ENCODE results near the gene KIAA1217.

Gene KIAA1217

DNA sequence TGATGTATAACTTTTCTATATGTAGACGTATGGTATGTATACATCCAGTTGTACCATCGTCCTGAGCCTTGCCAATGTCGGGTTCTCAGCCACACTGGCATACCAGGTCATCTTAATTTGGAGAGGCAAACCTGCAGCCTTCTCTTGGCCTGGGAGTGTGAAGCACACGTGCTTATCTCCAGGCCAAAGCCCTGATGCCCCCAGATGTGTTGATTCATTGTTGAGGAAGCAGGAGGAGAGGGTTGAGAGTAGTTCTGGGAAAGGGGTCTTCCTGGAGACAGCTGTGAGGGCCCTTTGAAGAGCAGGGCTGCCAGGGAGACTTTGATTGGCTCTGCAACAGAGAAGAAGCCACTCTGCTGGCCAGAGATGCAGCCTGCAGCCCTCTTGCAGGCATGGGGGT is 359.1 kb downstream of the KIAA1217 start:
- DNase-seq (ENCODE audit: insufficient read length, low spot score) (no peak), FAIRE-seq (no peak)
- TF ChIP-seq TAF1 (IDR thresholded peaks at IDR 0.05; ENCODE audit: low read depth, low read length) (no peak), POU2F2 (IDR thresholded peaks at IDR 0.05; ENCODE audit: low read depth, low read length) (no peak), POLR2AphosphoS5 (IDR thresholded peaks at IDR 0.05; ENCODE audit: low read depth, low read length) (no peak), PAX5 (IDR thresholded peaks at IDR 0.05; ENCODE audit: insufficient read depth, low read length, severe bottlenecking) (no peak), POLR2A (IDR thresholded peaks at IDR 0.05; ENCODE audit: low read depth, low read length) (no peak)

DNA sequence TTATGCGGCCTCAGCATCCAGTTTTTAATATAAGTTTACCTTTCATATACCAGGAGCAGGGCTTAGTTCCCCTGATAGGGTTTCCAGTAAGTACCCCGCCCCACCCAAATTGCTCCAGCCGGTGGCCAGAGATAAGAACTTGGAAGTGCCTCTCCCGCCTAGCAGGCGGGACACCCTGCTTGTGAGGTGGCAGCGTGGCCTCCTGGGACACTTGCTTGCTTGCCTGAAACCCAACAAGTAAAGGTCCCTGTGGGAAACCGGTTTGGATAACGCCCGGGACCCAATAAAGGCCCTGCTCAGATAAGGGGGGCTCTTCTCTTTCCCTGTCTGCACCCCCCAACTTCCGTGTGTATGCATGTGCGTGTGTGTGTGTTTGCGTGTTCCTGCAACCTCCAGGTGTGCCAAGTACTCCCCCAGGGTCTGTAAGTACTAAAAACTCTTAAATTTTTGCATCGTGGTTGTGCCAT is 360.4 kb downstream of the KIAA1217 start:
- TF ChIP-seq POLR2AphosphoS5 (IDR thresholded peaks at IDR 0.05; ENCODE audit: low read depth, low read length) (no peak), PAX5 (IDR thresholded peaks at IDR 0.05; ENCODE audit: insufficient read depth, low read length, severe bottlenecking) (no peak), SPI1 (IDR thresholded peaks at IDR 0.05; ENCODE audit: low read depth, low read length) (no peak), TAF1 (IDR thresholded peaks at IDR 0.05; ENCODE audit: low read depth, low read length) (no peak), POU2F2 (IDR thresholded peaks at IDR 0.05; ENCODE audit: low read depth, low read length) (no peak), POLR2A (IDR thresholded peaks at IDR 0.05; ENCODE audit: low read depth, low read length) (no peak)
- DNase-seq (ENCODE audit: insufficient read length, low spot score) (no peak), FAIRE-seq (no peak)

GRCh38 chr10:24569828-24570657 is 361.1 kb downstream of the KIAA1217 start:
- DNase-seq (ENCODE audit: insufficient read length, low spot score) (no peak), FAIRE-seq (no peak)
- TF ChIP-seq TAF1 (IDR thresholded peaks at IDR 0.05; ENCODE audit: low read depth, low read length) (no peak), POLR2AphosphoS5 (IDR thresholded peaks at IDR 0.05; ENCODE audit: low read depth, low read length) (no peak), POLR2A (IDR thresholded peaks at IDR 0.05; ENCODE audit: low read depth, low read length) (no peak), SPI1 (IDR thresholded peaks at IDR 0.05; ENCODE audit: low read depth, low read length) (no peak), PAX5 (IDR thresholded peaks at IDR 0.05; ENCODE audit: insufficient read depth, low read length, severe bottlenecking) (no peak), POU2F2 (IDR thresholded peaks at IDR 0.05; ENCODE audit: low read depth, low read length) (no peak)

GRCh38 chr10:24570658-24571426 is 361.9 kb downstream of the KIAA1217 start:
- DNase-seq (ENCODE audit: insufficient read length, low spot score): no peak
- FAIRE-seq: no peak
- no peak for TF ChIP-seq POU2F2 (IDR thresholded peaks at IDR 0.05; ENCODE audit: low read depth, low read length)

- FAIRE-seq: no peak
- DNase-seq (ENCODE audit: insufficient read length, low spot score): no peak
- TF ChIP-seq SPI1 (IDR thresholded peaks at IDR 0.05; ENCODE audit: low read depth, low read length): no peak
- TF ChIP-seq PAX5 (IDR thresholded peaks at IDR 0.05; ENCODE audit: insufficient read depth, low read length, severe bottlenecking): no peak
- TF ChIP-seq POU2F2 (IDR thresholded peaks at IDR 0.05; ENCODE audit: low read depth, low read length): no peak
- no peak for TF ChIP-seq POLR2AphosphoS5 (IDR thresholded peaks at IDR 0.05; ENCODE audit: low read depth, low read length)
- no peak for TF ChIP-seq POLR2A (IDR thresholded peaks at IDR 0.05; ENCODE audit: low read depth, low read length)
- TF ChIP-seq TAF1 (IDR thresholded peaks at IDR 0.05; ENCODE audit: low read depth, low read length): no peak
These were observed 363.0 kb downstream of the KIAA1217 start for GRCh38 chr10:24571870-24572450.

DNA sequence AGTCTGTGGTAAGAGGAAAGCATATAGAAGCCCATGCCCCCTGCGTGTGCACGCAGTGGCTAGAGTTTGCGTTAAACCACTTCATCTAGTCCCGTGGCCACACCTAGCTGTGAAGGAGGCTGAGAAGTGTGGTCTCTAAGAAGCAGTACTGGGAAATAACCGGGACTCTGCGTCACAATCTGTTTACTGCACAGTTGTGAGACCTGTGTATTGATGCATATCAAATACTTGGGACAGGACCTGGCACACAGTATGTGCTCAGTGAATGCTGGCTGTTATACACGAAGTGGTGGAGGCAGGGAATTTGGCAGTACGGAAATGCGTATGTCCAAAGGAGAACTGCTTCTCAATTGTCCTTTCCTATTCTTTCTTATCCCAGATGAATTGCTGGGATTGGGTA is 365.2 kb downstream of the KIAA1217 start:
- no peak for TF ChIP-seq POU2F2 (IDR thresholded peaks at IDR 0.05; ENCODE audit: low read depth, low read length)
- TF ChIP-seq SPI1 (IDR thresholded peaks at IDR 0.05; ENCODE audit: low read depth, low read length): no peak
- no peak for TF ChIP-seq POLR2AphosphoS5 (IDR thresholded peaks at IDR 0.05; ENCODE audit: low read depth, low read length)
- no peak for TF ChIP-seq POLR2A (IDR thresholded peaks at IDR 0.05; ENCODE audit: low read depth, low read length)
- TF ChIP-seq TAF1 (IDR thresholded peaks at IDR 0.05; ENCODE audit: low read depth, low read length): no peak
- TF ChIP-seq PAX5 (IDR thresholded peaks at IDR 0.05; ENCODE audit: insufficient read depth, low read length, severe bottlenecking): no peak
- no peak for DNase-seq (ENCODE audit: insufficient read length, low spot score)
- no peak for FAIRE-seq

- TF ChIP-seq PAX5 (IDR thresholded peaks at IDR 0.05; ENCODE audit: insufficient read depth, low read length, severe bottlenecking) (no peak), SPI1 (IDR thresholded peaks at IDR 0.05; ENCODE audit: low read depth, low read length) (no peak), POLR2AphosphoS5 (IDR thresholded peaks at IDR 0.05; ENCODE audit: low read depth, low read length) (no peak), POU2F2 (IDR thresholded peaks at IDR 0.05; ENCODE audit: low read depth, low read length) (no peak), POLR2A (IDR thresholded peaks at IDR 0.05; ENCODE audit: low read depth, low read length) (no peak), TAF1 (IDR thresholded peaks at IDR 0.05; ENCODE audit: low read depth, low read length) (no peak)
- no peak for DNase-seq (ENCODE audit: insufficient read length, low spot score)
- no peak for FAIRE-seq
These were observed 365.7 kb downstream of the KIAA1217 start for GRCh38 chr10:24574578-24575155.

DNA sequence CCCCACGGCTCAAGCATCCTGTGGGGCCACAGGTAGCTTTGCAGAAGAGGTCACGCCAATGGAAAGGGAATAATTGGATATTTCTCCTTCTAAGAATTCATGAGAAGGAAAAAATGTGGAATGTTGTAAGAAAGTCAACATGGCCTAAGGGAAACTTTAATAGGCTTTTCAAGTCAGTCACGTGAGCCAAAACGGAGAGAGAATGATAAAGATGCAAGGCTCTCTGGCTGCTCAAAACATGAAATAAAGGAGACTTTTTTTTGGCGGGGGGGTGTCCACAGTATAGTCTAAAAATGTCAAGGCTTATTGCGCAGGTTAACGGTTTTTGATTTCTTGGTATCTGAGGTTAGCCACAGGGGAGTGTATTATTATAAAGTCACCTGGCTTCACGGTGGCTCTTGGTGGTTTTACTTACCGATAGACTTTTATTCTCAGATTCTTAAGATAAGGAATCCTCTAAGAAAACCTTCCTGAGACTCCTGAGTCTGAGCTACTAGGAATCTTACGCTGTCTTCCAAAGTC is 366.6 kb downstream of the KIAA1217 start:
- TF ChIP-seq TAF1 (IDR thresholded peaks at IDR 0.05; ENCODE audit: low read depth, low read length): no peak
- TF ChIP-seq POLR2A (IDR thresholded peaks at IDR 0.05; ENCODE audit: low read depth, low read length): no peak
- TF ChIP-seq POU2F2 (IDR thresholded peaks at IDR 0.05; ENCODE audit: low read depth, low read length): no peak
- no peak for TF ChIP-seq SPI1 (IDR thresholded peaks at IDR 0.05; ENCODE audit: low read depth, low read length)
- no peak for TF ChIP-seq PAX5 (IDR thresholded peaks at IDR 0.05; ENCODE audit: insufficient read depth, low read length, severe bottlenecking)
- no peak for TF ChIP-seq POLR2AphosphoS5 (IDR thresholded peaks at IDR 0.05; ENCODE audit: low read depth, low read length)
- FAIRE-seq (no peak), DNase-seq (ENCODE audit: insufficient read length, low spot score) (no peak)

DNA sequence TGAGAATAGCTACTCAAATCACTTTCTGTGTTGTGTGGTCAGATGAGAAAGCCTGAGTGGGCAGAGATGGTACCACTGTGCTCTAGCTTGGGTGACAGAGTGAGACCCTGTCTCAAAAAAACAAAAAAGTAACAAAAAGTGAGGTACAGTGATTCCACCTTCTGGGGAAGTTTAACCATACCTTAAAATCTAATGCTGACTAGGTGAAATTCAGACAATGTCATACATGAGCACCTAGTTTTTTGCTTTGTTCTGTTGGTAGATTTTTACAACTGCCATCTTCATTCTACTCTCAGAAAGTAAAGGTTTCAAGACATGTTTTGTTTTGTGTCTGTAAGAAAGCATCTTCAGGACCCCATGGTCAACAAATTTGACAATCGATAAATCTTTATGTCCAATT is 370.5 kb downstream of the KIAA1217 start:
- DNase-seq (ENCODE audit: insufficient read length, low spot score) (no peak), FAIRE-seq (no peak)
- no peak for TF ChIP-seq POU2F2 (IDR thresholded peaks at IDR 0.05; ENCODE audit: low read depth, low read length)
- TF ChIP-seq POLR2AphosphoS5 (IDR thresholded peaks at IDR 0.05; ENCODE audit: low read depth, low read length): no peak
- TF ChIP-seq PAX5 (IDR thresholded peaks at IDR 0.05; ENCODE audit: insufficient read depth, low read length, severe bottlenecking): no peak

All from GM12891 (cell line).